ENCODE results near the gene MAML2.

DNA sequence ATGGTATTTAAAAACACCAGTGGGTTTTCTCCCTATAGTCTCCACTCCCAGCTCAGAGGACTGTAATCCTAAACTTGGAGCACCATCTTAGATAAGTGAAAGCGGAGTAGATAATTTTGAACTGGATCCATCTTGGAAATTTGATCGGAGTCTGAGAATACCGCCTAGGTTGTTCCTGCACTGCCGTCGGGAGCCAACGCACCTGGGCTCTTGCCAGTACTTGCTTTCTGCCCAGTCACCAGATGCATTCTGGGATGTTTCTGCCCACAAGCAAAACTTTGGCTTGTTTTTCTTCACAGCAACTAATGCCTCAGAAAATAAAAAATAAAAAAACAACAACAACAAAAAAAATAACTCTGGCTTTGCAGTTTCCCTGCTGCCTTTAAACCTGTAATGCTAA, 306.1 kb downstream of the MAML2 start:
- TF ChIP-seq, protein P1, sequence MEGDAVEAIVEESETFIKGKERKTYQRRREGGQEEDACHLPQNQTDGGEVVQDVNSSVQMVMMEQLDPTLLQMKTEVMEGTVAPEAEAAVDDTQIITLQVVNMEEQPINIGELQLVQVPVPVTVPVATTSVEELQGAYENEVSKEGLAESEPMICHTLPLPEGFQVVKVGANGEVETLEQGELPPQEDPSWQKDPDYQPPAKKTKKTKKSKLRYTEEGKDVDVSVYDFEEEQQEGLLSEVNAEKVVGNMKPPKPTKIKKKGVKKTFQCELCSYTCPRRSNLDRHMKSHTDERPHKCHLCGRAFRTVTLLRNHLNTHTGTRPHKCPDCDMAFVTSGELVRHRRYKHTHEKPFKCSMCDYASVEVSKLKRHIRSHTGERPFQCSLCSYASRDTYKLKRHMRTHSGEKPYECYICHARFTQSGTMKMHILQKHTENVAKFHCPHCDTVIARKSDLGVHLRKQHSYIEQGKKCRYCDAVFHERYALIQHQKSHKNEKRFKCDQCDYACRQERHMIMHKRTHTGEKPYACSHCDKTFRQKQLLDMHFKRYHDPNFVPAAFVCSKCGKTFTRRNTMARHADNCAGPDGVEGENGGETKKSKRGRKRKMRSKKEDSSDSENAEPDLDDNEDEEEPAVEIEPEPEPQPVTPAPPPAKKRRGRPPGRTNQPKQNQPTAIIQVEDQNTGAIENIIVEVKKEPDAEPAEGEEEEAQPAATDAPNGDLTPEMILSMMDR (IDR thresholded peaks at IDR 0.05): no peak
- TF ChIP-seq TCF12 (IDR thresholded peaks at IDR 0.05) (no peak), EP300 (IDR thresholded peaks at IDR 0.05; ENCODE audit: borderline replicate concordance in 1 of 2, low read depth in 1 of 2, low read length in 1 of 2) (no peak)

Measured in SK-N-SH (cell line).